Measurements from ENCODE around the gene KCNIP2. TPM values are rescaled to one million over a fixed set of nuclear protein-coding genes. Genes with fewer than 3 reads are reported as not detected.

Gene KCNIP2
- total and polyA plus RNA-seq, 2 of the 13 experiments (the other 11 are each of a cell fraction or from before 2014, with no cell fraction given) = 0.42 to 0.70 TPM

DNA sequence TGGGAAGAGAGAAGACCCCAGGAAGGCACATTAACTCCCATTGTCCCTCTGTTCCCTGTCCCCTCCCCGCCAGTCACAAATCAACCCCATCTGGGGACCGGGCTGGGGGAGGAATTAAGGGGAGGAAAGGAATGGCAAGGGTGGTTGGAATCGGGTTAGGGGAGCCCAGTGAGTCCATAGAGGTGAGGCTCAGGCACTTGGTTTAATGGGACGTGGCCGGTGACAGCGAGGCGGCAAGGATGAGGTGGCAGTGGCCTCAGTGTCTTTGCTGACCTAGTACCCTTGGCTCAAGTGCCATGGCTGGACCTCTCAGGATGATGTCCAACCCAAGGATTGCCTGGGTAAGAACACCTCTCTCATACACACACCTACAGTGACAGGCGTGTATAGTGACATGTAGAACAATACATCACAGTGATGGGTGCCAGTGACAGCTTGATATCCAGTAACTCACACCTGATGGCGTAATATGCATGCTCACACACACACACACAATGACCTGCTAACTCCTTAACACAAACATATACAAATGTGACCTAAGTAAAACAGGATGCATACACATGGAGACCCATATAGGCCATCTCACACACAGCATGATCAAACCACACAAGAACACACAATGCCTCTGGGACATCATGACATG lies 12.3 kb downstream of the KCNIP2 start:
- no peak overlapping the region for H3K4me3 ChIP-seq (replicated peaks in 1 of 3; ENCODE audit: insufficient read depth in 1 of 3, low read depth in 2 of 3, low read length in 3 of 3)
- H4K20me1 ChIP-seq (ENCODE audit: insufficient read depth, low read length) = no peaks in the 10 kb centered on the region
- no peak overlapping the region for H3K9ac ChIP-seq (ENCODE audit: insufficient read depth, low read depth, low read length)
- 0 out of 5 replicates have a peak, but pooled peaks cover 0 to 4% of the 10 kb centered on the region in 2 experiments for H3K36me3 ChIP-seq (replicated peaks in 1 of 2; ENCODE audit: control insufficient read depth in 1 of 2, insufficient read depth in 2 of 2, low read length in 2 of 2)
- DNase-seq (ENCODE audit: low spot score) (no peak), ATAC-seq (no peak), FAIRE-seq (no peak)
- H3K4me2 ChIP-seq (ENCODE audit: low read depth, low read length) = no peak overlapping the region
- intact Hi-C loops (cut with micrococcal nuclease; ENCODE audit: unreplicated experiment) (no loop called here), in situ Hi-C loops (cut with HindIII; ENCODE audit: extremely low pct_ligation_motif_present, low pct_unique_long_range_greater_than_20kb) (no loop called here)
- no peaks in the 10 kb centered on the region for H3K79me2 ChIP-seq (ENCODE audit: insufficient read depth, low read length)
- H3K27me3 ChIP-seq (ENCODE audit: control insufficient read depth in 1 of 2, insufficient read depth in 2 of 2, low read length in 2 of 2) = no peaks in the 10 kb centered on the region
- POLR2A ChIA-PET = no interaction called here
- CTCF ChIA-PET (ENCODE audit: low intra/inter-chr PET ratio, low total read pairs) = no interaction called here
- H3K4me1 ChIP-seq (ENCODE audit: insufficient read depth, low read length) = no peaks in the 10 kb centered on the region
- no peak overlapping the region for H3K27ac ChIP-seq (ENCODE audit: extremely low read length, insufficient read depth, low read length)
- H3K9me3 ChIP-seq (ENCODE audit: low read length) = no peaks in the 10 kb centered on the region
- BruUV-seq (replicated peaks) = no TSS peak
- WGBS (ENCODE audit: low lambda C conversion rate) = 95% methylated on average over 9 of the region's 9 CpGs
- H2AFZ ChIP-seq (ENCODE audit: low read length) = no peak overlapping the region
- TF ChIP-seq ZNF784 (CRISPR knock-in tag; IDR thresholded peaks at IDR 0.05; ENCODE audit: borderline replicate concordance) (no peak), RBM22 (optimal IDR thresholded peaks at IDR 0.05; ENCODE audit: low read length) (no peak), TAF1 (CRISPR knock-in tag; IDR thresholded peaks at IDR 0.05) (no peak), SMAD9 (CRISPR knock-in tag; IDR thresholded peaks at IDR 0.05) (no peak), RBAK (CRISPR knock-in tag; IDR thresholded peaks at IDR 0.05) (no peak), USF2 (IDR thresholded peaks at IDR 0.05; ENCODE audit: low read depth, low read length) (no peak), USF2 (CRISPR knock-in tag; IDR thresholded peaks at IDR 0.05; ENCODE audit: borderline replicate concordance) (no peak), KLF15 (CRISPR knock-in tag; IDR thresholded peaks at IDR 0.05; ENCODE audit: borderline replicate concordance) (no peak), ZNF543 (CRISPR knock-in tag; IDR thresholded peaks at IDR 0.05) (no peak), ZNF619 (CRISPR knock-in tag; IDR thresholded peaks at IDR 0.05) (no peak), ATF1 (CRISPR knock-in tag; IDR thresholded peaks at IDR 0.05) (no peak), HOXA7 (CRISPR knock-in tag; IDR thresholded peaks at IDR 0.05) (no peak), ZBTB1 (CRISPR knock-in tag; IDR thresholded peaks at IDR 0.05; ENCODE audit: borderline replicate concordance) (no peak), ZNF275 (CRISPR knock-in tag; IDR thresholded peaks at IDR 0.05; ENCODE audit: borderline replicate concordance) (no peak), MED1 (CRISPR knock-in tag; IDR thresholded peaks at IDR 0.05) (no peak)
- TF ChIP-seq, protein P1, sequence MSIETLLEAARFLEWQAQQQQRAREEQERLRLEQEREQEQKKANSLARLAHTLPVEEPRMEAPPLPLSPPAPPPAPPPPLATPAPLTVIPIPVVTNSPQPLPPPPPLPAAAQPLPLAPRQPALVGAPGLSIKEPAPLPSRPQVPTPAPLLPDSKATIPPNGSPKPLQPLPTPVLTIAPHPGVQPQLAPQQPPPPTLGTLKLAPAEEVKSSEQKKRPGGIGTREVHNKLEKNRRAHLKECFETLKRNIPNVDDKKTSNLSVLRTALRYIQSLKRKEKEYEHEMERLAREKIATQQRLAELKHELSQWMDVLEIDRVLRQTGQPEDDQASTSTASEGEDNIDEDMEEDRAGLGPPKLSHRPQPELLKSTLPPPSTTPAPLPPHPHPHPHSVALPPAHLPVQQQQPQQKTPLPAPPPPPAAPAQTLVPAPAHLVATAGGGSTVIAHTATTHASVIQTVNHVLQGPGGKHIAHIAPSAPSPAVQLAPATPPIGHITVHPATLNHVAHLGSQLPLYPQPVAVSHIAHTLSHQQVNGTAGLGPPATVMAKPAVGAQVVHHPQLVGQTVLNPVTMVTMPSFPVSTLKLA (IDR thresholded peaks at IDR 0.05) = no peak
- TF ChIP-seq, protein P2, sequence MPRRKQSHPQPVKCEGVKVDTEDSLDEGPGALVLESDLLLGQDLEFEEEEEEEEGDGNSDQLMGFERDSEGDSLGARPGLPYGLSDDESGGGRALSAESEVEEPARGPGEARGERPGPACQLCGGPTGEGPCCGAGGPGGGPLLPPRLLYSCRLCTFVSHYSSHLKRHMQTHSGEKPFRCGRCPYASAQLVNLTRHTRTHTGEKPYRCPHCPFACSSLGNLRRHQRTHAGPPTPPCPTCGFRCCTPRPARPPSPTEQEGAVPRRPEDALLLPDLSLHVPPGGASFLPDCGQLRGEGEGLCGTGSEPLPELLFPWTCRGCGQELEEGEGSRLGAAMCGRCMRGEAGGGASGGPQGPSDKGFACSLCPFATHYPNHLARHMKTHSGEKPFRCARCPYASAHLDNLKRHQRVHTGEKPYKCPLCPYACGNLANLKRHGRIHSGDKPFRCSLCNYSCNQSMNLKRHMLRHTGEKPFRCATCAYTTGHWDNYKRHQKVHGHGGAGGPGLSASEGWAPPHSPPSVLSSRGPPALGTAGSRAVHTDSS (CRISPR knock-in tag; conservative IDR thresholded peaks at IDR 0.05) = no peak
